Chondrocyte (in vitro differentiated cells): Measurements from ENCODE around the gene PDGFRB. TPM values are rescaled to one million over a fixed set of nuclear protein-coding genes. Genes with fewer than 3 reads are reported as not detected.
A peak's percentile ranks its signal among the peaks of the same experiment; 100 is the strongest.

Experiments used
- DNase-seq: peaks from one replicate; pipeline ENCODE4 v3.0.0; 2021; ENCODE audit warnings: mixed read lengths, low spot score
- H3K27ac Mint-ChIP-seq: one replicate; pipeline ENCODE4 v1.8.0; 2021; ENCODE audit warnings: mild to moderate bottlenecking, moderate library complexity, mixed read lengths; ENCODE audit not compliant: unreplicated experiment
- H3K27me3 Mint-ChIP-seq: 2 replicates; pipeline ENCODE4 v1.8.0; 2021; ENCODE audit warnings: low read depth, mixed read lengths
- H3K36me3 Mint-ChIP-seq: 2 replicates; pipeline ENCODE4 v1.8.0; 2021; ENCODE audit warnings: low read depth, mixed read lengths
- H3K4me1 Mint-ChIP-seq: 2 replicates; pipeline ENCODE4 v1.8.0; 2021; ENCODE audit warnings: low read depth, mild to moderate bottlenecking, mixed read lengths
- H3K4me3 Mint-ChIP-seq: one replicate; pipeline ENCODE4 v1.8.0; 2021; ENCODE audit warnings: mild to moderate bottlenecking, moderate library complexity, mixed read lengths; ENCODE audit not compliant: unreplicated experiment
- H3K9me3 Mint-ChIP-seq: 2 replicates; pipeline ENCODE4 v1.8.0; 2021; ENCODE audit warnings: low read depth, mixed read lengths
- CTCF ChIP-seq: fragments of 200-600 bp; sonication (generic); IDR thresholded peaks from 2 replicates; pipeline ENCODE4 v1.5.0; 2021; ENCODE audit warnings: antibody characterized with exemption, mild to moderate bottlenecking, moderate library complexity
- total RNA-seq: library from RNA; stranded (reverse); gene quantifications from 3 replicates; pipeline ENCODE4 v1.2.1, GENCODE V29; 2021

Gene PDGFRB
- total RNA-seq, 1 donor from 2014 or later, result 499 TPM

DNA sequence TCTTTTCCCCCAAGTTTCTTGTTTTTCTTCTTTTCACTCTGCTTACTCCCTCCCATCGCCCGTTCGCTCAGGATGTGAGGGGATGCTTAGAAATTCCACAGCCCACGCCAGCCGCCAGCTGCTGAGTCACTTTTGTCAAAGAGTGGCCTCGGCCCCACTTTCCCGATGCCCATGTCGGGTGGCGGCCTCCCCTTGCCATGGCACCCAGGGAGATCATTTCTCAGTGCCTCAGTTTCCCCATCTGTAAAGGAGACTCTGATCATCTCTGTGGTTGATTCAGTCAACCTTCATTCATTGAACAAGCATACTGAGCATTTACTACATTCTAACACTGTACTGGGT, 353 bp upstream of the PDGFRB start:
- H3K27me3 Mint-ChIP-seq, result no peaks in the 10 kb centered on the region
- H3K4me1 Mint-ChIP-seq, result peaks cover 86% of the 10 kb centered on the region
- peak overlapping the region; percentile 90 for H3K4me3 Mint-ChIP-seq
- H3K9me3 Mint-ChIP-seq, result no peaks in the 10 kb centered on the region
- peaks cover 16% of the 10 kb centered on the region for H3K36me3 Mint-ChIP-seq
- H3K27ac Mint-ChIP-seq, result peak overlapping the region; percentile 97
- TF ChIP-seq CTCF, result no peak
- no peak for DNase-seq

GRCh38 chr5:150154618-150155128, 972 bp downstream of the PDGFRB start:
- Mint-ChIP-seq H3K27me3 (no peaks in the 10 kb centered on the region), H3K4me3 (peak overlapping the region; percentile 90), H3K27ac (peak overlapping the region; percentile 97), H3K4me1 (peaks cover 86% of the 10 kb centered on the region), H3K36me3 (peaks cover 19% of the 10 kb centered on the region), H3K9me3 (no peaks in the 10 kb centered on the region)
- no peak for DNase-seq
- TF ChIP-seq CTCF, result peak; percentile 55

GRCh38 chr5:150153957-150154617, 1.6 kb downstream of the PDGFRB start:
- Mint-ChIP-seq H3K4me1 (peaks cover 86% of the 10 kb centered on the region), H3K27me3 (no peaks in the 10 kb centered on the region), H3K27ac (peak overlapping the region; percentile 97), H3K9me3 (no peaks in the 10 kb centered on the region), H3K4me3 (peak overlapping the region; percentile 90), H3K36me3 (peaks cover 19% of the 10 kb centered on the region)
- no peak for TF ChIP-seq CTCF
- no peak for DNase-seq

DNA sequence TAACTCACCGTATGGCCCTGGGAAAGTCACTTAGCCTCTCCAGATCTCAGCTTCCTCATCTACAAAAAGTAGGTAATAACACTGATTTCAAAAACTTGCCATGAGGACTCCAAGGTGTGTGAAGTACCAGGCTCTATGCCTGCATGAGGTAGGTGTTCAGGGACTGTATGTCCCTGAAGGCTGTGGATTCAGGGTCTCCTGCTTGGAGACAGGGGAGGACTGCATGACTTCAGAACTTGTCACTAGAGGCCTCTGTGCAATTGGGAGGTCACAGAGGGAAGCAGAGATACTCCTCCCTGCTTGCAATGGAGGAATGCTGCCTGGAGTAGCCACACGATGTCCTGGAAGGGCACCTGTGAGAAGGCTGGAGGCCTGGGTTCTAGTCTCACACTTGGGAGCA, 2.2 kb downstream of the PDGFRB start:
- Mint-ChIP-seq H3K36me3 (peaks cover 25% of the 10 kb centered on the region), H3K4me1 (peaks cover 86% of the 10 kb centered on the region), H3K4me3 (peak overlapping the region; percentile 90), H3K27me3 (no peaks in the 10 kb centered on the region), H3K9me3 (no peaks in the 10 kb centered on the region), H3K27ac (peak overlapping the region; percentile 97)
- TF ChIP-seq CTCF, result no peak
- no peak for DNase-seq

GRCh38 chr5:150152636-150153462, 2.8 kb downstream of the PDGFRB start:
- DNase-seq, result no peak
- H3K9me3 Mint-ChIP-seq, result no peaks in the 10 kb centered on the region
- H3K4me1 Mint-ChIP-seq, result peaks cover 86% of the 10 kb centered on the region
- peak overlapping the region; percentile 97 for H3K27ac Mint-ChIP-seq
- peaks cover 31% of the 10 kb centered on the region for H3K36me3 Mint-ChIP-seq
- H3K27me3 Mint-ChIP-seq, result no peaks in the 10 kb centered on the region
- H3K4me3 Mint-ChIP-seq, result peak overlapping the region; percentile 90
- no peak for TF ChIP-seq CTCF
